K562 (cell line): ENCODE results near the gene CPNE6. TPM values are rescaled to one million over a fixed set of nuclear protein-coding genes. Genes with fewer than 3 reads are reported as not detected.

Experiments
- ATAC-seq: fragments of 200-7000 bp; cut with Tn5 transposase; 3 replicates; pipeline ENCODE4 v1.9.1; 2020; ENCODE audit warnings: moderate library complexity
- BruUV-seq: library from RNA; stranded (reverse); fragments of 400-500 nt; replicated peaks from 2 replicates; lab custom pipeline; 2021; lab: Mats Ljungman, UMichigan
- CTCF ChIA-PET: fragments of 300-600 bp; formaldehyde crosslinking; extraction: SDS; loops from one replicate; lab custom pipeline; 2021; ENCODE audit warnings: low intra/inter-chr PET ratio; lab: Yijun Ruan, JAX
- POLR2A ChIA-PET: fragments of 300-600, 350-650 bp; sonication (Branson Sonifier 250); formaldehyde crosslinking; extraction: SDS; loops from one replicate; lab custom pipeline; 2021; ENCODE audit warnings: antibody characterized with exemption, inconsistent platforms; lab: Yijun Ruan, JAX
- DNase-seq, 4 experiments: peaks; one replicate each; pipeline versions ENCODE4 v3.0.0 to v3.0.0-alpha.2; 2011 to 2018; ENCODE audit warnings: low spot score in 3 of 4, mixed read lengths in 3 of 4; ENCODE audit errors: extremely low read depth in 1 of 4
- FAIRE-seq: peaks from 2 replicates; lab custom pipeline; 2011; peaks lifted over from hg19 to GRCh38; lab: Jason Lieb, UNC
- H2AFZ ChIP-seq: 2 replicates; pipeline ENCODE4 v1.6.0; 2011; ENCODE audit warnings: low read depth, low read length, control low read depth, inconsistent platforms
- H3K27ac ChIP-seq: fragments of 200-600 bp; 3 replicates; pipeline ENCODE4 v1.8.0; 2011; ENCODE audit warnings: low read depth, mild to moderate bottlenecking, control low read depth, inconsistent platforms, low read length, moderate library complexity, mixed read lengths; ENCODE audit errors: extremely low read depth
- H3K27me3 ChIP-seq, 2 experiments: fragments of 300-600 bp in 1 of 2; 2 replicates in 1 of 2; 3 replicates in 1 of 2; pipeline versions ENCODE4 v1.6.0 to v1.8.0; 2011; ENCODE audit warnings: inconsistent platforms in 2 of 2, low read length in 2 of 2, mild to moderate bottlenecking in 1 of 2, mixed read lengths in 1 of 2, moderate library complexity in 1 of 2; ENCODE audit not compliant: control insufficient read depth in 2 of 2, insufficient read depth in 2 of 2
- H3K36me3 ChIP-seq: fragments of 300-600 bp; 3 replicates; pipeline ENCODE4 v1.8.0; 2011; ENCODE audit warnings: mild to moderate bottlenecking, low read length, inconsistent platforms; ENCODE audit not compliant: control insufficient read depth, insufficient read depth
- H3K4me1 ChIP-seq, 2 experiments: fragments of 200-600 bp in 1 of 2; replicated peaks in 1 of 2; 2 replicates in 1 of 2; 3 replicates in 1 of 2; pipeline versions ENCODE4 v1.5.1 to v1.8.0; 2011; ENCODE audit warnings: inconsistent platforms in 2 of 2, low read length in 2 of 2, mild to moderate bottlenecking in 1 of 2, mixed read lengths in 1 of 2, moderate library complexity in 1 of 2; ENCODE audit not compliant: control insufficient read depth in 2 of 2, insufficient read depth in 2 of 2
- H3K4me2 ChIP-seq: 2 replicates; pipeline ENCODE4 v1.6.1; 2011; ENCODE audit warnings: low read length, control low read depth, inconsistent platforms, mixed read lengths; ENCODE audit not compliant: insufficient read depth
- H3K4me3 ChIP-seq: fragments of 200-600 bp; sonication (generic), shearing (Covaris generic); 2 replicates; pipeline ENCODE4 v1.5.1; 2016; ENCODE audit warnings: control low read depth, inconsistent platforms
- H3K79me2 ChIP-seq: fragments of 200-600 bp; 3 replicates; pipeline ENCODE4 v1.8.0; 2011; ENCODE audit warnings: low read length, inconsistent platforms; ENCODE audit not compliant: control insufficient read depth, insufficient read depth
- H3K9ac ChIP-seq, 2 experiments: 2 replicates each; pipeline versions ENCODE4 v1.6.0 to v1.6.1; 2011; ENCODE audit warnings: low read depth in 2 of 2, low read length in 2 of 2, control low read depth in 1 of 2, inconsistent platforms in 1 of 2, mild to moderate bottlenecking in 1 of 2, mixed read lengths in 1 of 2; ENCODE audit not compliant: insufficient read depth in 1 of 2
- H3K9me1 ChIP-seq: one replicate; pipeline ENCODE4 v1.6.0; 2011; ENCODE audit warnings: inconsistent platforms, mild to moderate bottlenecking, low read length, moderate library complexity; ENCODE audit not compliant: control insufficient read depth, insufficient read depth
- H3K9me3 ChIP-seq: replicated peaks from 2 replicates; pipeline ENCODE4 v1.5.1; 2011; ENCODE audit warnings: low read depth, low read length, inconsistent platforms; ENCODE audit not compliant: control insufficient read depth, insufficient read depth
- H4K20me1 ChIP-seq: replicated peaks from 2 replicates; pipeline ENCODE4 v1.6.1; 2011; ENCODE audit warnings: low read length, inconsistent platforms, mixed read lengths; ENCODE audit not compliant: control insufficient read depth, insufficient read depth
- CBFB ChIP-seq: sonication (generic); formaldehyde crosslinking; IDR thresholded peaks from 2 replicates; pipeline ENCODE4 v1.4.0; 2020; ENCODE audit warnings: mild to moderate bottlenecking, missing genetic modification reagents
- CCAR2 ChIP-seq: fragments of 200-400 bp; formaldehyde crosslinking; IDR thresholded peaks from 2 replicates; pipeline ENCODE4 v1.6.1; 2017; ENCODE audit warnings: mild to moderate bottlenecking, low read depth, low read length
- FOXO4 ChIP-seq: fragments of 450-650 bp; formaldehyde crosslinking; IDR thresholded peaks from 2 replicates; pipeline ENCODE4 v1.4.0; 2020; ENCODE audit warnings: mild to moderate bottlenecking, moderate library complexity
- GTF3C2 ChIP-seq: IDR thresholded peaks from 3 replicates; pipeline ENCODE4 v1.6.1; 2011; ENCODE audit warnings: borderline replicate concordance, mild to moderate bottlenecking, moderate library complexity; ENCODE audit not compliant: insufficient read length; ENCODE audit errors: extremely low read depth
- MYNN ChIP-seq, 2 experiments: sonication (generic); formaldehyde crosslinking in 1 of 2; IDR thresholded peaks; 2 replicates each; pipeline versions ENCODE4 v1.5.0 to v1.6.1; 2016 to 2020; ENCODE audit warnings: antibody characterized with exemption in 1 of 2, missing genetic modification reagents in 1 of 2
- SMAD2 ChIP-seq: fragments of 150-350 bp; IDR thresholded peaks from 2 replicates; pipeline ENCODE4 v1.6.1; 2014; ENCODE audit warnings: low read depth, mild to moderate bottlenecking, low read length
- ZNF23 ChIP-seq: fragments of 250-450 bp; sonication (Bioruptor Pico); IDR thresholded peaks from 2 replicates; pipeline ENCODE4 v1.4.0; 2020; ENCODE audit warnings: mild to moderate bottlenecking
- WGBS: fragments of 100-300 bp; shearing (Covaris generic); methylation state at CpG from one replicate; pipeline ENCODE4 v1.1.6; 2016; ENCODE audit warnings: low coverage, mixed read lengths; ENCODE audit not compliant: insufficient coverage; ENCODE audit errors: missing lambda C conversion rate; 5-methylcytosine and 5-hydroxymethylcytosine counted together
- in situ Hi-C: fragments of 300-500 bp; cut with MboI; formaldehyde crosslinking; loops from 4 replicates; pipeline ENCODE4 v1.15.0; 2018; ENCODE audit warnings: inconsistent platforms, mixed read lengths
- intact Hi-C: fragments of 100-400 bp; cut with micrococcal nuclease; formaldehyde crosslinking; loops from 2 replicates; pipeline ENCODE4 v1.14.2; 2022
- polyA plus RNA-seq, 8 experiments: library from polyadenylated mRNA; depleted of rRNA in 4 of 8; stranded (reverse) in 5 of 8; unstranded in 3 of 8; fragments of >200 nt; fragmentation: Nextera tagmentation in 2 of 8; fragmentation: Illumina TruSeq in 1 of 8; extraction: Ambion mirVana in 2 of 8; extraction: Trizol in 1 of 8; gene quantifications; 2 replicates each; pipeline versions ENCODE4 v1.2.1 to v1.2.3, GENCODE V29; 2011 to 2014; ENCODE audit warnings: inconsistent platforms in 1 of 8, missing spikeins in 1 of 8
- total RNA-seq, 7 experiments: library from RNA; depleted of rRNA in 6 of 7; stranded (reverse); fragments of >200 nt in 6 of 7; fragmentation: Illumina TruSeq in 2 of 7; extraction: Trizol in 2 of 7; gene quantifications; 2 replicates each; pipeline versions ENCODE4 v1.2.1 to v1.2.3, GENCODE V29; 2011 to 2021; ENCODE audit warnings: low replicate concordance in 1 of 7

Gene CPNE6
- total and polyA plus RNA-seq, 9 of the 15 experiments (the other 6 are each of a cell fraction or from before 2014, with no cell fraction given): not detected

- no TSS peak for BruUV-seq
- peak; percentile 65 for FAIRE-seq
- POLR2A ChIA-PET: interaction anchor here (0.7 to 5.0 kb wide), 4 partner anchors 10 to 25 kb away, joined by 3 to 38 read pairs (median 9); partner anchors contain the start of genes EMC9 and PSME1
- no peak for DNase-seq
- no peak for ATAC-seq
- peak overlapping the region; percentile 94 for H3K4me2 ChIP-seq
- no peaks in the 10 kb centered on the region for H3K9me1 ChIP-seq
- WGBS: 66% methylated on average over 6 of the region's 6 CpGs
- peak overlapping the region; percentile 51; the same call in 1 of the 2 replicates for H3K4me3 ChIP-seq
- H3K27ac ChIP-seq: no peak overlapping the region
- intact Hi-C loops (no loop called here), in situ Hi-C loops (no loop called here)
- no peaks in the 10 kb centered on the region for H3K27me3 ChIP-seq
- no peak for TF ChIP-seq MYNN (IDR thresholded peaks at IDR 0.05)
- no peak for TF ChIP-seq MYNN (CRISPR knock-in tag; IDR thresholded peaks at IDR 0.05)
- H3K9ac ChIP-seq: peak overlapping the region; percentile 48 to 89; a peak in 2 of 4 replicates
- CTCF ChIA-PET: no interaction called here
- H3K36me3 ChIP-seq: peaks cover 46% of the 10 kb centered on the region; the same call in 2 of the 3 replicates
- no peaks in the 10 kb centered on the region for H4K20me1 ChIP-seq
- H3K79me2 ChIP-seq: peaks cover 18% of the 10 kb centered on the region
- peaks cover 10% of the 10 kb centered on the region in 2 experiments; a peak in 4 of 5 replicates for H3K4me1 ChIP-seq
- no peaks in the 10 kb centered on the region for H3K9me3 ChIP-seq
- H2AFZ ChIP-seq: no peak overlapping the region
Measured at GRCh38 chr14:24116128-24116814, 44.9 kb downstream of the CPNE6 start.

GRCh38 chr14:24117179-24117578, 45.8 kb downstream of the CPNE6 start:
- Histone ChIP-seq H3K4me1 (peaks cover 10% of the 10 kb centered on the region in 2 experiments; a peak in 4 of 5 replicates), H3K27ac (no peak overlapping the region), H3K27me3 (no peaks in the 10 kb centered on the region), H3K9me1 (no peaks in the 10 kb centered on the region), H3K36me3 (peaks cover 52% of the 10 kb centered on the region; the same call in 2 of the 3 replicates), H3K9ac (peak overlapping the region in 1 of 2 experiments; percentile 3; a peak in 1 of 4 replicates), H2AFZ (no peak overlapping the region), H3K4me3 (no peak overlapping the region), H3K9me3 (no peaks in the 10 kb centered on the region), H3K4me2 (no peak overlapping the region; the same call in 1 of the 2 replicates), H4K20me1 (no peaks in the 10 kb centered on the region), H3K79me2 (peaks cover 18% of the 10 kb centered on the region)
- FAIRE-seq: no peak
- no peak for DNase-seq
- ATAC-seq: no peak
- in situ Hi-C loops: no loop called here
- 84% methylated on average over 3 of the region's 6 CpGs for WGBS
- CTCF ChIA-PET: no interaction called here
- no TSS peak for BruUV-seq
- POLR2A ChIA-PET: interaction anchor here (5.0 kb wide), 1 partner anchor 9 kb away, joined by 38 read pairs; no protein-coding TSS in a partner anchor
- intact Hi-C loops: no loop called here
- no peak for TF ChIP-seq ZNF23
- no peak for TF ChIP-seq CCAR2
- TF ChIP-seq FOXO4 (CRISPR knock-in tag): no peak
- no peak for TF ChIP-seq GTF3C2
- no peak for TF ChIP-seq SMAD2
- no peak for TF ChIP-seq CBFB (CRISPR knock-in tag)
